IMR-90 (cell line): ENCODE measurements around the gene CA9. TPM values are rescaled to one million over a fixed set of nuclear protein-coding genes. Genes with fewer than 3 reads are reported as not detected.

Experiments used
- ATAC-seq: fragments of 200-7000 bp; cut with Tn5 transposase; 2 replicates; pipeline ENCODE4 v1.9.1; 2020; ENCODE audit warnings: low read depth, mild to moderate bottlenecking, moderate library complexity
- BruUV-seq: library from RNA; stranded (reverse); fragments of 400-500 nt; replicated peaks from 2 replicates; lab custom pipeline; 2021; lab: Mats Ljungman, UMichigan
- CTCF ChIA-PET: fragments of 300-600 bp; formaldehyde crosslinking; extraction: SDS; loops from one replicate; lab custom pipeline; 2021; ENCODE audit warnings: antibody characterized with exemption; lab: Yijun Ruan, JAX
- POLR2A ChIA-PET: fragments of 300-600 bp; sonication (Branson Sonifier 250); formaldehyde crosslinking; loops from one replicate; lab custom pipeline; 2022; ENCODE audit warnings: antibody characterized with exemption; ENCODE audit not compliant: unreplicated experiment; lab: Charles Lee
- DNase-seq: peaks from one replicate; pipeline ENCODE4 v3.0.0; 2013
- H2AFZ ChIP-seq: replicated peaks from 2 replicates; pipeline ENCODE3; 2013; ENCODE audit warnings: low read length, mild to moderate bottlenecking; ENCODE audit not compliant: poor library complexity
- H2AK5ac ChIP-seq: 2 replicates; pipeline ENCODE4 v1.6.1; 2013; ENCODE audit warnings: low read depth, low read length, inconsistent platforms
- H2AK9ac ChIP-seq: replicated peaks from 2 replicates; pipeline ENCODE3; 2013; ENCODE audit warnings: mild to moderate bottlenecking, low read depth, low read length, moderate library complexity; ENCODE audit not compliant: poor library complexity
- H2BK120ac ChIP-seq: 2 replicates; pipeline ENCODE4 v1.6.1; 2013; ENCODE audit warnings: low read depth, low read length, inconsistent platforms
- H2BK15ac ChIP-seq: 3 replicates; pipeline ENCODE4 v1.6.1; 2013; ENCODE audit warnings: low read depth, low read length, inconsistent platforms
- H2BK20ac ChIP-seq: 2 replicates; pipeline ENCODE4 v1.6.1; 2013; ENCODE audit warnings: low read depth, mild to moderate bottlenecking, inconsistent platforms, low read length, moderate library complexity
- H2BK5ac ChIP-seq: 2 replicates; pipeline ENCODE4 v1.6.1; 2013; ENCODE audit warnings: mild to moderate bottlenecking, low read depth, low read length, inconsistent platforms; ENCODE audit not compliant: poor library complexity, severe bottlenecking
- H3K14ac ChIP-seq: replicated peaks from 2 replicates; pipeline ENCODE4 v1.6.1; 2013; ENCODE audit warnings: low read depth, low read length, inconsistent platforms
- H3K18ac ChIP-seq: 2 replicates; pipeline ENCODE4 v1.6.1; 2013; ENCODE audit warnings: low read depth, low read length, control low read depth
- H3K23ac ChIP-seq: 2 replicates; pipeline ENCODE4 v1.6.1; 2013; ENCODE audit warnings: low read depth, low read length, inconsistent platforms
- H3K27ac ChIP-seq: 2 replicates; pipeline ENCODE4 v1.5.1; 2013; ENCODE audit warnings: mild to moderate bottlenecking, control low read depth, low read length; ENCODE audit not compliant: insufficient read depth
- H3K27me3 ChIP-seq: 2 replicates; pipeline ENCODE4 v1.6.1; 2013; ENCODE audit warnings: low read length; ENCODE audit not compliant: control insufficient read depth, insufficient read depth
- H3K36me3 ChIP-seq: 2 replicates; pipeline ENCODE4 v1.6.1; 2013; ENCODE audit warnings: low read length, mixed read lengths; ENCODE audit not compliant: control insufficient read depth, insufficient read depth
- H3K4ac ChIP-seq: 2 replicates; pipeline ENCODE4 v1.6.1; 2013; ENCODE audit warnings: low read depth, low read length, inconsistent platforms
- H3K4me1 ChIP-seq: 2 replicates; pipeline ENCODE4 v1.6.1; 2013; ENCODE audit warnings: low read length, mixed read lengths; ENCODE audit not compliant: control insufficient read depth, insufficient read depth
- H3K4me2 ChIP-seq: 2 replicates; pipeline ENCODE4 v1.6.1; 2013; ENCODE audit warnings: low read depth, mild to moderate bottlenecking, control low read depth, low read length, moderate library complexity
- H3K4me3 ChIP-seq: 2 replicates; pipeline ENCODE4 v1.5.1; 2013; ENCODE audit warnings: low read depth, mild to moderate bottlenecking, control low read depth, low read length, moderate library complexity; ENCODE audit not compliant: insufficient read depth
- H3K56ac ChIP-seq: 2 replicates; pipeline ENCODE4 v1.6.1; 2013; ENCODE audit warnings: low read length, inconsistent platforms; ENCODE audit not compliant: insufficient read depth; ENCODE audit errors: extremely low read depth
- H3K79me1 ChIP-seq, 2 experiments: 2 replicates each; pipeline ENCODE4 v1.6.1; 2013; ENCODE audit warnings: low read length in 2 of 2, inconsistent platforms in 1 of 2, low read depth in 1 of 2
- H3K9ac ChIP-seq: 2 replicates; pipeline ENCODE4 v1.6.1; 2013; ENCODE audit warnings: low read depth, low read length, control low read depth
- H3K9me1 ChIP-seq: 2 replicates; pipeline ENCODE4 v1.6.1; 2013; ENCODE audit warnings: low read length, inconsistent platforms; ENCODE audit not compliant: insufficient read depth
- H3K9me3 ChIP-seq: 2 replicates; pipeline ENCODE4 v1.6.1; 2013; ENCODE audit warnings: low read length; ENCODE audit not compliant: control insufficient read depth, insufficient read depth
- H4K20me1 ChIP-seq: 2 replicates; pipeline ENCODE4 v1.6.1; 2013; ENCODE audit warnings: low read length, inconsistent platforms; ENCODE audit not compliant: insufficient read depth
- H4K5ac ChIP-seq: 2 replicates; pipeline ENCODE4 v1.6.1; 2013; ENCODE audit warnings: mild to moderate bottlenecking, low read depth, low read length, control low read depth
- H4K8ac ChIP-seq, 2 experiments: 2 replicates each; pipeline ENCODE4 v1.6.1; 2013; ENCODE audit warnings: low read depth in 2 of 2, low read length in 2 of 2, control low read depth in 1 of 2, inconsistent platforms in 1 of 2
- H4K91ac ChIP-seq: 2 replicates; pipeline ENCODE4 v1.6.1; 2013; ENCODE audit warnings: low read depth, low read length, inconsistent platforms; ENCODE audit not compliant: insufficient read depth
- CHD1 ChIP-seq: IDR thresholded peaks from 2 replicates; pipeline ENCODE4 v1.6.1; 2012; ENCODE audit warnings: low read depth, low read length, improper control_type of control experiment
- ELK1 ChIP-seq: fragments of 150-350 bp; IDR thresholded peaks from 2 replicates; pipeline ENCODE4 v1.6.1; 2016; ENCODE audit warnings: low read depth, mild to moderate bottlenecking, low read length, moderate library complexity, borderline replicate concordance
- MAFK ChIP-seq: IDR thresholded peaks from 2 replicates; pipeline ENCODE4 v1.6.1; 2012; ENCODE audit warnings: low read depth, low read length, improper control_type of control experiment
- MXI1 ChIP-seq: IDR thresholded peaks from 2 replicates; pipeline ENCODE4 v1.6.1; 2012; ENCODE audit warnings: low read depth, mild to moderate bottlenecking, low read length, moderate library complexity, borderline replicate concordance
- NFE2L2 ChIP-seq: fragments of 150-350 bp; IDR thresholded peaks from 2 replicates; pipeline ENCODE4 v1.6.1; 2016; ENCODE audit warnings: low read depth, mild to moderate bottlenecking, low read length
- RAD21 ChIP-seq: IDR thresholded peaks from 2 replicates; pipeline ENCODE4 v1.6.1; 2012; ENCODE audit warnings: low read length, improper control_type of control experiment
- RCOR1 ChIP-seq: IDR thresholded peaks from 2 replicates; pipeline ENCODE4 v1.6.1; 2012; ENCODE audit warnings: mild to moderate bottlenecking, low read length, improper control_type of control experiment; ENCODE audit not compliant: insufficient replicate concordance
- WGBS, 2 experiments: methylation state at CpG; one replicate each; pipeline versions ENCODE4 v1.1.5 to v1.1.7; 2013; ENCODE audit warnings: missing lambda C conversion rate in 2 of 2; ENCODE audit not compliant: insufficient read length in 1 of 2; ENCODE audit errors: extremely low coverage in 2 of 2; 5-methylcytosine and 5-hydroxymethylcytosine counted together
- dilution Hi-C: fragments of 300-500 bp; cut with HindIII; formaldehyde crosslinking; loops from one replicate; pipeline ENCODE4 v1.14.3; 2018; ENCODE audit warnings: low sequenced_read_pairs; ENCODE audit not compliant: unreplicated experiment
- in situ Hi-C: fragments of 300-500 bp; cut with MboI; formaldehyde crosslinking; loops from 3 replicates; pipeline ENCODE4 v1.14.3; 2019; ENCODE audit warnings: low sequenced_read_pairs, inconsistent platforms, mixed read lengths
- intact Hi-C: fragments of 100-400 bp; cut with micrococcal nuclease; formaldehyde crosslinking; loops from 2 replicates; pipeline ENCODE4 v1.10.0; 2022
- polyA plus RNA-seq, 3 experiments: library from polyadenylated mRNA; depleted of rRNA; stranded (reverse); fragments of >200 nt; gene quantifications; 2 replicates each; pipeline ENCODE4 v1.2.3, GENCODE V29; 2012; ENCODE audit warnings: low replicate concordance in 1 of 3
- total RNA-seq: library from RNA; depleted of rRNA; stranded (reverse); fragments of >200 nt; gene quantifications from 2 replicates; pipeline ENCODE4 v1.2.3, GENCODE V29; 2012

The CA9 gene
- total and polyA plus RNA-seq, 2 of the 4 experiments (the other 2 are of a cell fraction): 0.54 to 3.9 TPM

GRCh38 chr9:35700031-35700430 is 26.3 kb downstream of the CA9 start:
- Histone ChIP-seq H4K8ac (no peak overlapping the region), H2AK5ac (no peak overlapping the region), H3K4me3 (no peak overlapping the region), H2AFZ (no peak overlapping the region), H4K20me1 (peaks cover 31% of the 10 kb centered on the region), H3K14ac (no peak overlapping the region), H4K5ac (no peak overlapping the region), H3K27me3 (no peaks in the 10 kb centered on the region), H2BK15ac (no peak overlapping the region), H3K36me3 (peaks cover 87% of the 10 kb centered on the region), H3K18ac (no peak overlapping the region), H3K9ac (no peak overlapping the region), H2BK120ac (no peak overlapping the region), H2BK20ac (no peak overlapping the region), H3K9me3 (no peaks in the 10 kb centered on the region), H3K56ac (no peak overlapping the region), H3K4ac (no peak overlapping the region), H3K27ac (no peak overlapping the region), H2AK9ac (no peak overlapping the region), H3K9me1 (peaks cover 16% of the 10 kb centered on the region), H3K4me2 (no peak overlapping the region), H3K79me1 (peaks cover 32 to 70% of the 10 kb centered on the region in 2 experiments), H4K91ac (no peak overlapping the region), H3K23ac (no peak overlapping the region), H2BK5ac (no peak overlapping the region), H3K4me1 (peaks cover 5% of the 10 kb centered on the region; the same call in 1 of the 2 replicates)
- ChIA-PET CTCF (no interaction called here), POLR2A (no interaction called here)
- in situ Hi-C loops (no loop called here), intact Hi-C loops (no loop called here), dilution Hi-C loops (no loop called here)
- TF ChIP-seq NFE2L2 (no peak), MAFK (no peak), CHD1 (no peak), RAD21 (no peak), RCOR1 (no peak), MXI1 (no peak), ELK1 (no peak)
- 84% methylated on average over 3 of the region's 11 CpGs; no CpG with 5 or more reads in 1 of the 2 experiments for WGBS, 2 experiments
- ATAC-seq (no peak), DNase-seq (no peak)
- BruUV-seq: no TSS peak
